Daoy (cell line): Measurements from ENCODE around the gene FITM1. TPM values are rescaled to one million over a fixed set of nuclear protein-coding genes. Genes with fewer than 3 reads are reported as not detected.

ENCODE experiments used
- DNase-seq: peaks from one replicate; pipeline ENCODE4 v3.0.0-alpha.2; 2015; ENCODE audit warnings: low read depth
- total RNA-seq: library from RNA; depleted of rRNA; stranded (reverse); fragments of >200 nt; shearing (Covaris generic); gene quantifications from 2 replicates; pipeline ENCODE4 v1.2.3, GENCODE V29; 2014; rRNA removed

Gene FITM1
- total RNA-seq = 2.7 TPM in 1 of 2 replicates, not detected in the other

- no peak for DNase-seq
Observed at GRCh38 chr14:24130380-24130716, at the start of gene FITM1. Gene FITM1, plus strand, starts transcription at chr14:24130659. Its CDS starts 905 bp downstream, at chr14:24131564.

- DNase-seq = peak; percentile 76
Observed at GRCh38 chr14:24080888-24081738, 49.3 kb upstream of the FITM1 start.

- DNase-seq = no peak
Observed at GRCh38 chr14:24081739-24082211, 48.7 kb upstream of the FITM1 start.

- no peak for DNase-seq
Observed at GRCh38 chr14:24082411-24083080, 47.9 kb upstream of the FITM1 start.

GRCh38 chr14:24083462-24083861 lies 47.0 kb upstream of the FITM1 start:
- no peak for DNase-seq

GRCh38 chr14:24084440-24084839 lies 46.0 kb upstream of the FITM1 start:
- no peak for DNase-seq

- no peak for DNase-seq
Observed at GRCh38 chr14:24085215-24085614, 45.2 kb upstream of the FITM1 start.

- no peak for DNase-seq
Observed at GRCh38 chr14:24086193-24086955, 44.1 kb upstream of the FITM1 start.

- no peak for DNase-seq
Observed at GRCh38 chr14:24087004-24087403, 43.5 kb upstream of the FITM1 start.

GRCh38 chr14:24088095-24088494 lies 42.4 kb upstream of the FITM1 start:
- DNase-seq = no peak

- DNase-seq = no peak
Observed at GRCh38 chr14:24089890-24090289, 40.6 kb upstream of the FITM1 start.

GRCh38 chr14:24092110-24092504 lies 38.4 kb upstream of the FITM1 start:
- DNase-seq = no peak

- no peak for DNase-seq
Observed at GRCh38 chr14:24092505-24093206, 37.8 kb upstream of the FITM1 start.

GRCh38 chr14:24093207-24093900 lies 37.1 kb upstream of the FITM1 start:
- no peak for DNase-seq

- peak; percentile 96 for DNase-seq
Observed at GRCh38 chr14:24093901-24094840, 36.3 kb upstream of the FITM1 start, which contains the start of gene PCK2. Gene PCK2, plus strand, starts transcription at chr14:24094311. Its CDS starts 95 bp downstream, at chr14:24094406.

- peak; percentile 49 for DNase-seq
Observed at GRCh38 chr14:24094841-24095270, 35.6 kb upstream of the FITM1 start.

- DNase-seq = peak; percentile 69
Observed at GRCh38 chr14:24095271-24096068, 35.0 kb upstream of the FITM1 start.

- no peak for DNase-seq
Observed at GRCh38 chr14:24096545-24097181, 33.8 kb upstream of the FITM1 start.
